SIG-M5 treated with dmso at 0.1 percent for 504 hours (cell line): ENCODE results near the gene SPOCK3.

Experiments used
- DNase-seq: peaks from one replicate; lab custom pipeline; 2025; ENCODE audit not compliant: unreplicated experiment; lab: John Stamatoyannopoulos, UW

SPOCK3 gene

GRCh38 chr4:167041524-167041923 is 192.8 kb downstream of the SPOCK3 start:
- no peak for DNase-seq

- DNase-seq = no peak
Observed at GRCh38 chr4:167035390-167035789, 198.9 kb downstream of the SPOCK3 start.

GRCh38 chr4:167034983-167035382 is 199.3 kb downstream of the SPOCK3 start:
- no peak for DNase-seq

- no peak for DNase-seq
Observed at GRCh38 chr4:167032871-167033270, 201.4 kb downstream of the SPOCK3 start.

- DNase-seq = no peak
Observed at GRCh38 chr4:167031534-167032156, 202.6 kb downstream of the SPOCK3 start.

- no peak for DNase-seq
Observed at GRCh38 chr4:167028976-167029375, 205.3 kb downstream of the SPOCK3 start.

- DNase-seq = no peak
Observed at GRCh38 chr4:167025670-167026069, 208.6 kb downstream of the SPOCK3 start.

GRCh38 chr4:167023364-167023925 is 210.8 kb downstream of the SPOCK3 start:
- DNase-seq = no peak

GRCh38 chr4:167021545-167022155 is 212.6 kb downstream of the SPOCK3 start:
- DNase-seq = peak; percentile 37

GRCh38 chr4:167020410-167020809 is 213.9 kb downstream of the SPOCK3 start:
- DNase-seq = no peak

GRCh38 chr4:167014944-167015343 is 219.3 kb downstream of the SPOCK3 start:
- no peak for DNase-seq

- DNase-seq = no peak
Observed at GRCh38 chr4:167003326-167003725, 231.0 kb downstream of the SPOCK3 start.

- no peak for DNase-seq
Observed at GRCh38 chr4:167000141-167000852, 234.0 kb downstream of the SPOCK3 start.

- DNase-seq = no peak
Observed at GRCh38 chr4:166996216-166996615, 238.1 kb downstream of the SPOCK3 start.

GRCh38 chr4:166994686-166995085 is 239.6 kb downstream of the SPOCK3 start:
- no peak for DNase-seq

- no peak for DNase-seq
Observed at GRCh38 chr4:166991006-166991561, 243.2 kb downstream of the SPOCK3 start.

- no peak for DNase-seq
Observed at GRCh38 chr4:166989886-166990285, 244.4 kb downstream of the SPOCK3 start.

- no peak for DNase-seq
Observed at GRCh38 chr4:166987026-166987425, 247.3 kb downstream of the SPOCK3 start.

- DNase-seq = no peak
Observed at GRCh38 chr4:166981847-166982246, 252.4 kb downstream of the SPOCK3 start.

- no peak for DNase-seq
Observed at GRCh38 chr4:166980419-166980818, 253.9 kb downstream of the SPOCK3 start.

- DNase-seq = no peak
Observed at GRCh38 chr4:166977596-166977995, 256.7 kb downstream of the SPOCK3 start.

- DNase-seq = no peak
Observed at GRCh38 chr4:166972071-166972470, 262.2 kb downstream of the SPOCK3 start.
